HUDEP-2 (cell line): Measurements from ENCODE around the gene IGF2BP2.
A peak's percentile ranks its signal among the peaks of the same experiment; 100 is the strongest.

Source experiments
- DNase-seq, 76 experiments: peaks; one replicate each; lab custom pipeline; 2025; ENCODE audit not compliant: unreplicated experiment in 76 of 76; lab: John Stamatoyannopoulos, UW

Gene IGF2BP2

GRCh38 chr3:185768578-185768982 is 56.3 kb downstream of the IGF2BP2 start:
- peak in 51 of 76 experiments; percentile 1 to 71 (median 36) for DNase-seq

GRCh38 chr3:185767002-185767688 is 57.7 kb downstream of the IGF2BP2 start:
- peak in 3 of 76 experiments; percentile 9 to 30 (median 15) for DNase-seq

- peak in 1 of 76 experiments; percentile 3 for DNase-seq
These were observed 58.4 kb downstream of the IGF2BP2 start for GRCh38 chr3:185766329-185767001.

GRCh38 chr3:185764980-185765370 is 59.9 kb downstream of the IGF2BP2 start:
- DNase-seq, result no peak

- DNase-seq, result no peak
These were observed 60.5 kb downstream of the IGF2BP2 start for GRCh38 chr3:185764163-185764979.

GRCh38 chr3:185763347-185764005 is 61.4 kb downstream of the IGF2BP2 start:
- DNase-seq, result no peak

GRCh38 chr3:185760550-185760949 is 64.3 kb downstream of the IGF2BP2 start:
- DNase-seq, result no peak

GRCh38 chr3:185760088-185760487 is 64.8 kb downstream of the IGF2BP2 start:
- DNase-seq, result no peak

GRCh38 chr3:185759512-185759911 is 65.3 kb downstream of the IGF2BP2 start:
- DNase-seq, result no peak

- DNase-seq, result no peak
These were observed 65.9 kb downstream of the IGF2BP2 start for GRCh38 chr3:185758912-185759311.

GRCh38 chr3:185757176-185757575 is 67.7 kb downstream of the IGF2BP2 start:
- DNase-seq, result no peak

GRCh38 chr3:185756477-185756876 is 68.4 kb downstream of the IGF2BP2 start:
- DNase-seq, result no peak

GRCh38 chr3:185754920-185755319 is 69.9 kb downstream of the IGF2BP2 start:
- no peak for DNase-seq

GRCh38 chr3:185753354-185753753 is 71.5 kb downstream of the IGF2BP2 start:
- DNase-seq, result no peak

- DNase-seq, result no peak
These were observed 74.1 kb downstream of the IGF2BP2 start for GRCh38 chr3:185750702-185751101.

- no peak for DNase-seq
These were observed 74.8 kb downstream of the IGF2BP2 start for GRCh38 chr3:185750015-185750414.

- DNase-seq, result no peak
These were observed 78.4 kb downstream of the IGF2BP2 start for GRCh38 chr3:185746470-185746869.

- DNase-seq, result no peak
These were observed 79.6 kb downstream of the IGF2BP2 start for GRCh38 chr3:185744997-185745843.

- DNase-seq, result no peak
These were observed 83.3 kb downstream of the IGF2BP2 start for GRCh38 chr3:185741586-185741985.

- DNase-seq, result no peak
These were observed 84.7 kb downstream of the IGF2BP2 start for GRCh38 chr3:185740133-185740532.
